Adipocyte (in vitro differentiated cells): ENCODE data around the gene MKLN1.

Experiments used
- DNase-seq: peaks from one replicate; pipeline ENCODE4 v3.0.0-alpha.2; 2015; ENCODE audit warnings: low read depth
- H3K27me3 ChIP-seq: replicated peaks from 2 replicates; pipeline ENCODE4 v1.7.0; 2013; ENCODE audit warnings: mild to moderate bottlenecking, low read length, moderate library complexity; ENCODE audit not compliant: control insufficient read depth, insufficient read depth
- H3K36me3 ChIP-seq: 2 replicates; pipeline ENCODE4 v1.7.0; 2013; ENCODE audit warnings: low read length, mild to moderate bottlenecking, moderate library complexity; ENCODE audit not compliant: control insufficient read depth, insufficient read depth, severe bottlenecking
- H3K4me1 ChIP-seq: 2 replicates; pipeline ENCODE4 v1.7.0; 2013; ENCODE audit warnings: mild to moderate bottlenecking, low read length, moderate library complexity; ENCODE audit not compliant: control insufficient read depth, insufficient read depth
- H3K4me3 ChIP-seq: 2 replicates; pipeline ENCODE4 v1.7.0; 2013; ENCODE audit warnings: mild to moderate bottlenecking, low read length, moderate library complexity
- H3K9ac ChIP-seq: 2 replicates; pipeline ENCODE4 v1.7.0; 2013; ENCODE audit warnings: mild to moderate bottlenecking, low read length, moderate library complexity
- H3K9me3 ChIP-seq: 2 replicates; pipeline ENCODE4 v1.7.0; 2013; ENCODE audit warnings: mild to moderate bottlenecking, low read length, moderate library complexity; ENCODE audit not compliant: control insufficient read depth

The MKLN1 gene

DNA sequence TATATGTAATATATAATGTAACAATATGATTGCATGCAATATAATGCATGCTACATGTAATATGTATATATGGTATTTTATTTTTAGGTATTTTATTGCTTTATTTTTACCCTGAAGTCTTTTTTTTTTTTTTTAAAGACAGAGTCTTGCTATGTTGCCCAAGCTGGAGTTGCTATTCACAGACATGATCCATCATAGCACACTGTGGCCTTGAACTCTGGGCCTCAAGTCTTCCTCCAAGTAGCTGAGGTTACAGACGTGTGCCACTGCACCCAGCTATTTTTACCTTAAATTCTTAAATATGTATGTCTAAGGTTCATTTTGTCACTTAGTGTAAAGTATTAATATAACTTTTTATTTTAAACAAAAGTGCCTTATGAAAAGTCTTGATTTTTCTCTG lies 47.1 kb downstream of the MKLN1 start:
- Histone ChIP-seq H3K27me3 (no peaks in the 10 kb centered on the region), H3K9me3 (no peaks in the 10 kb centered on the region), H3K9ac (no peak overlapping the region), H3K4me3 (no peak overlapping the region), H3K36me3 (peaks cover 4% of the 10 kb centered on the region), H3K4me1 (peaks cover 36% of the 10 kb centered on the region)
- no peak for DNase-seq

DNA sequence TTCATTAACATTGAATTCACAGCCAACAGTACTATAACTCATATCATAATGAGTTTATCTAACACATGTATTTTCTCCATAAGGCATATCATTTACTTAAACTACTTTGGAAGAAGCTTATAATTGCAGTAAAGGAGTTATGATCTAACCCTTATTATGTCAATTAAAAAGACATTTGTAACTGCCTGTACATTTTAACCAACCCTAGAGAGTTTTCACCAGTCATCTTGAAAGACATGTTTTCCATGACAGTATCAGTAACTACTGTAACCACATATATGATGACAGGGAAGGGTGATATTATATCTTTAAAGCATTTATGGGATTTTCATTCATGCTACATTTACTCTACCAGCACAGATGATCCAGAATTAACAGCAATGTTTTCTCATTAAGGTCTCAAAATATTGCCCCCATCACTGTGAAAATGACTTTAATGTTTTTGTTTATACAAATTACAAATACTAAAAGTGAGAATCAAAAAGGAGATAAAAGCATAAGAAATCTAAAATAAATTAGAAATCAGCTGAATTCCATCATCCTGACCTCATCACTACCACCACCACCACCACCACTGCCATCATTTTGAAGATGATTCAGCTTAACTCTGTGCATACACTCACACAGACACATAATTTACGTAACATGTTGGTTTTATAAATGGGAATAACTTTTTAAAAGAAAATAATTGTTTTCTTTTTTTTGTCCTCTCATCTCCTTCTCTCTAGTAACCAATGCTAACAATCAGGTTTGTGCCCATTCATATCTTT lies 53.6 kb downstream of the MKLN1 start:
- peaks cover 9% of the 10 kb centered on the region for H3K4me1 ChIP-seq
- H3K4me3 ChIP-seq, result no peak overlapping the region
- peak; percentile 23 for DNase-seq
- no peaks in the 10 kb centered on the region for H3K27me3 ChIP-seq
- no peak overlapping the region for H3K9ac ChIP-seq
- no peaks in the 10 kb centered on the region for H3K9me3 ChIP-seq
- H3K36me3 ChIP-seq, result peaks cover 8% of the 10 kb centered on the region

DNA sequence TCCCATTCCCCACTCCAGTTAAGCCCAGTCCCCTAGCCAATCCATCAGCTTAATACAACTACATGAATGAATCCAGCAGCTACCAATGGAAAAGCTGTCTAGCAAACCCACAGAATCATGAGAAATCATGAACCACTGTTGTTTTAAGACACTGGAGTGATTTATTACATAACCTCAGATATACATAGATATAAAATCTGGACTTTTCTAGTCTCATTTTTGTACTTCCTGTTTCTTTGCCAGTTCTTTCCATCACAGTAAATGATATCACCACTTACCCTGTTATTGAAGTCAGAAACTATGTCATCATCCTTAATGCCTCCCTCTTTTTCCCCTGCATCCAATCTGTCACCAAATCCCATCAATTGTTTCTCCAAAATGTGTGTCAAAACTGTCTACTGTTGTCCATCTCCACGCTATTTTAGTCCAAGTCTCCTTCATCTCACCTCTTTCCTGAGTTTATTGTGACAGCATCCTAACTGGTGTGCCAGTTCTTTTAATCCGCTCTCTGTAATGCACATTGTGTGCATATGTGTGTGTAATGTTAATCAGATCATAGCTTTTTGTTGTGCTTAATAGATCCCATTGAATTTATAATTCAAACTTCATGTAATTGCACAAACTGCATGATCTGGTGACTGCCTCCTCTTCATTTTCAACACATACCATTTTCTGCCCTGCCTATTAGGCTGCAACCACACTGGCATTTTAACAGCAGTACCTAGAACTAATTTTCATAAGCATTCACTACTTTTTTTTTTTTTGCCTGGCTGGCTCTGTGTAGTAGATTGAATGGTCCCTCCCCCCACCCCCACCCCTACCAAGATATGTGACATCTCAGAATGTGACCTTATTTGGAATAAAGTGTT lies 56.0 kb downstream of the MKLN1 start:
- no peaks in the 10 kb centered on the region for H3K27me3 ChIP-seq
- H3K36me3 ChIP-seq, result peaks cover 17% of the 10 kb centered on the region
- peaks cover 6% of the 10 kb centered on the region for H3K4me1 ChIP-seq
- no peak for DNase-seq
- no peak overlapping the region for H3K9ac ChIP-seq
- no peak overlapping the region for H3K4me3 ChIP-seq
- H3K9me3 ChIP-seq, result no peaks in the 10 kb centered on the region

DNA sequence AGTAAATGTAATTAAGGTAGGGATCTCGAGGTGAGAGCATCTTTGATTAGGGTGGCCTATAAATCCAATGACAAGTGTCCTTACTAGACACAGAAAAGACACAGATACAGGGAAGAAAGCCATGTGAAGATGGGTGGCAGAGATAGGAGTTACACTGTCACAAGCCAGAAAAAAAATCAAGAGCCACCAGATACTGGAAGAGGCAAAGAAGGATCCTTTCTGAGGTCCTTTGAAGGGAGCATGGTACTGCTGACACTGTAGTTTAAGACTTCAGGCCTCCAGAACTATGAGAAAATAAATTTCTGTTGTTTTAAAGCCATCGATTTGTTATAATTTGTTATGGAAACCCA lies 56.6 kb downstream of the MKLN1 start:
- Histone ChIP-seq H3K4me3 (no peak overlapping the region), H3K36me3 (peaks cover 19% of the 10 kb centered on the region), H3K27me3 (no peaks in the 10 kb centered on the region), H3K4me1 (peaks cover 6% of the 10 kb centered on the region), H3K9me3 (no peaks in the 10 kb centered on the region), H3K9ac (no peak overlapping the region)
- DNase-seq, result no peak

DNA sequence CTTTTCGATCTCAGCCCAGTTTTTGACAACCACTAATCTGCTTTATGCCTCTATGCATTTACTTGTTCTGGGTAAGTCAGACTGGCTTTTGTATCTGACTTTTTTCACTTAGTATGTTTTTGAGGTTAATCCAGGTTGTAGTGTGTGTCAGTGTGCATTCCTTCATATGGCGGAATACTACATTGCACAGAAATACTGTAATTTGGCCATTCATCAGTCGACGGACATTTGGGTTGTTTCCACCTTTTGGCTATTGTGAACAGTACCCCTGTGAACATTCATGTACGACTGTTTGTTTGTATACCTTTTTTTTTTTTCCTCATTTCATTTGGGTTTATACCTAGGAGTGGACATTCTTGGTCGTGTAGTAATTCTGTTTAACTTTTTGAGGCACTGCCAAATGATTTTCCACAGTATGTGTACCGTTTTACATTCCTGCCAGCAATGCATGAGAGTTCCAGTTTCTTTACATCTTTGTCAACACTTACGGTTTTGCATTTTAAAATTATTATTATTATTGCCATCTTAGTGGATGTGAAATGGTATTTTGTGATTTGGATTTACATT lies 57.4 kb downstream of the MKLN1 start:
- H3K36me3 ChIP-seq, result peaks cover 23% of the 10 kb centered on the region
- H3K9ac ChIP-seq, result no peak overlapping the region
- peak; percentile 11 for DNase-seq
- H3K4me1 ChIP-seq, result peaks cover 6% of the 10 kb centered on the region
- H3K27me3 ChIP-seq, result no peaks in the 10 kb centered on the region
- no peaks in the 10 kb centered on the region for H3K9me3 ChIP-seq
- no peak overlapping the region for H3K4me3 ChIP-seq

DNA sequence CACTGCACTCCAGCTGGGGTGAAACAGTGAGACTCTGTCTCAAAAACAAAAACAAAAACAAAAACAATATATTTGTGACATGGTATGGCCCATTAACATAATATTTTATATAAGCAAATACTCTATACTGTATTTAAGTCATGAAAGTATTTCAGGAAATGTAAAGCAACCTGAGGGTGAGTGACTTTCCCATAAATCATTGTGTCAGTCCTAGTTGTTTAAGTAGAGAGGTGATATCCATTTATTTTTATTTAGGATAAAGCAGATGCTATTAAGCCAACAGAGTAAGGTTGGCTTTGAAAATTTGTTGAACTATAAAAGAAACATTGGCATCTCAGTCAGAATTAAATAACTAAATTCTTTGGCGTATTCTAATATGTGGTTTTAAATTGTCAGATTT lies 60.5 kb downstream of the MKLN1 start:
- Histone ChIP-seq H3K4me1 (peaks cover 20% of the 10 kb centered on the region), H3K4me3 (no peak overlapping the region), H3K9ac (no peak overlapping the region), H3K36me3 (peaks cover 32% of the 10 kb centered on the region), H3K9me3 (no peaks in the 10 kb centered on the region), H3K27me3 (no peaks in the 10 kb centered on the region)
- DNase-seq, result no peak

DNA sequence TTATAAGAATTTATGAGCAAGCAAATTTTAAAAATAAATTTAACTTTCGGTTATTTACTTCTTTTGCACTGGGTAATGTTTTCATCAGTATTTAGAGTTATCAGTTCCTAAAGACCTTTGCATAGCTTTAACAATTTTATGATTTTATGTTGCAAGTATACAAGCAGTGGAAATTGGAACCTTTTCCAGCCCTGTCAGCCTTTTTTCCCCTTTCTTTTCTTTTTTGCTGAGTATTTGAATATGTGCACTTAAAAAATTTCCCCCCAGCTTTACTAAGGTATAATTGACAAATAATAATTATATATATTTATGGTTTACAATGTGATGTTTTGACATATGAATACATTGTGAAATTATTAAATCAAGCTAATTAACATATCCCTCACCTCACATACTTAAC lies 62.6 kb downstream of the MKLN1 start:
- Histone ChIP-seq H3K4me1 (peaks cover 23% of the 10 kb centered on the region), H3K4me3 (no peak overlapping the region), H3K9me3 (no peaks in the 10 kb centered on the region), H3K27me3 (no peaks in the 10 kb centered on the region), H3K36me3 (peaks cover 40% of the 10 kb centered on the region), H3K9ac (no peak overlapping the region)
- no peak for DNase-seq

DNA sequence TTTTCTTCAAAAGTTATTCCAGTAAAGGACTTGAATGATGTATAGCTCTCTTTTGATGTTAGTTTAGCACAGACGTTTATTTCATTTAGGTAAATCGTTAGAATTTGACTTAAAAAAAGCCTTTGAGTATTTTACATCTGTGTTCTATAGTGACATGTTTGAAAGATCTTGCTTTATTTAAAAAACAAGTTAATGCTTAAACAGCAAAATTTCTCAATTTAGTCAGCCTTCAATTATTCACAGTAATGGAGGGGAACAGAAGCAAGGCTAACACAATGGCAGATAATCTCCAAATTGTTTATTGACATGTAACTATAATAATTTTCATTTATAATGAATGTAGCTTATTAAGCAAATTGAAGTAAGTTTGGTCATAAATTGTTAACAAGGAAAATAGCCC lies 63.5 kb downstream of the MKLN1 start:
- Histone ChIP-seq H3K4me3 (no peak overlapping the region), H3K36me3 (peaks cover 40% of the 10 kb centered on the region), H3K27me3 (no peaks in the 10 kb centered on the region), H3K4me1 (peaks cover 23% of the 10 kb centered on the region), H3K9ac (no peak overlapping the region), H3K9me3 (no peaks in the 10 kb centered on the region)
- no peak for DNase-seq

DNA sequence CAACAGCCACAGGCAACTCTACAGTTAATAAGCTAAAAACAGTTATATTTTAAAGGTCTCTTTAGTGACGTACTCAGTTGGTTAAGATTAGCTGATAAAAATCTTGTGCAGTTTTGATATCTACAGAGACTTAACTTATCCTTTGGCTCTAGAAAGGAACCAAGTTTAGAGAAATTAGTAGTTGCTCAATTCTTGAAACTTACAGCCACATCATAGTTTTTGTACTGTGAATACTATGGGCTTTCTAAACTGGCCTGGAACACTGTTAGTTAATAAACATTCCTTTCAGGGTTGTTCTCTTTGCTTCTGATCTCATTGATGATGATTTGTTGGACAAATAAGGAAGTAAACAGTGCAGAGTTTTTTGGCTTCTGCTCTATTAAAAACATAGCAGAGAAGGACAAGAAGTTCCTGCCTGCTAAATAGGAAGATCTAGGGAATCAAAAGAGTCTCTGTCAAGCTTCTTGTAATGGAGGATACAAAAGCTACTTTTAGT lies 73.1 kb downstream of the MKLN1 start:
- DNase-seq, result peak; percentile 68
- H3K36me3 ChIP-seq, result peaks cover 55% of the 10 kb centered on the region

DNA sequence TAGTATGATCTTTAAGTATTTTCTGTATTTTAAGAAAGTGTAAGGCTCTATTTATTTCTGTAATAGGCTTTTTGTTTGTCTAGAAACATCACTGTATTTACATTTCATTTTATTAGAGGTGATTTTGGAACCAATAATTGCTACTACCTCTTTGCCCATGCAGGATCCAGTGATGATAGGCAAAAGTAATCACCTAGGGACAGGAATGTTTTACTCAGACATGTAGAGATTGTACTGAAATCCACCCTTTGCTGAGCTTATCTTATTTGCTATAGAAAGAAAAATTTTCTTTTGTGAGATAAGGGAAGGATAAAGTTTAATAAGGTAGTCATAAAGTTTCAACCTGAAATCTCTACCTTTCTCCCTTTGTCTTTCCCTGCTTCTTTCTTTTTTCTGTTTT lies 73.5 kb downstream of the MKLN1 start:
- Histone ChIP-seq H3K36me3 (peaks cover 55% of the 10 kb centered on the region), H3K4me1 (peaks cover 23% of the 10 kb centered on the region), H3K4me3 (peak overlapping the region; percentile 13)

More for the DNA sequence above, 73.1 kb downstream of the MKLN1 start:
- Histone ChIP-seq H3K27me3 (no peaks in the 10 kb centered on the region), H3K4me3 (peak overlapping the region; percentile 13), H3K9me3 (peaks cover 3% of the 10 kb centered on the region), H3K4me1 (peaks cover 23% of the 10 kb centered on the region), H3K9ac (peak overlapping the region; percentile 52)

DNA sequence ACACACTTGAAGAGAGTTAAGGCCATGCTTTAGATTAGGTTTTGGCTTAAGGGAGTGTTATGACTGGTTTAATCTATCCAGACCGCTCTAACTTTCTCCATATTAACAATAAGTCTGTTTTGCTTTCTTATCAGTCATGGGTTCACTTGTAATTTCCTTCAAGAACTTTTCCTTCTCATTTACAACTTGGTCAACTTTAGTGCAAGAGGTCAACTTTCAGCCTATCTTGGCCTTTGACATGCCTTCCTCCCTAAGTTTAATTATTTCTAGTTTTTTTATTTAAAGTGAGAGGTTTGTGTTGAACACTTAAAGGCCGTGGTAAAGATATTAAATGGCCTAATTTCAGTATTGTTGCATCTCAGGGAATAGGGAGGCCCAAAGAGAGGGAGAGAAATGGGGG lies 75.6 kb downstream of the MKLN1 start:
- Histone ChIP-seq H3K4me3 (no peak overlapping the region), H3K4me1 (peaks cover 23% of the 10 kb centered on the region), H3K36me3 (peaks cover 42% of the 10 kb centered on the region), H3K9me3 (peaks cover 3% of the 10 kb centered on the region), H3K9ac (no peak overlapping the region), H3K27me3 (no peaks in the 10 kb centered on the region)
- DNase-seq, result no peak

More for the DNA sequence above, 73.5 kb downstream of the MKLN1 start:
- no peaks in the 10 kb centered on the region for H3K27me3 ChIP-seq
- H3K9ac ChIP-seq, result peak overlapping the region; percentile 52
- H3K9me3 ChIP-seq, result peaks cover 3% of the 10 kb centered on the region
- DNase-seq, result no peak
